Fibroblast of skin of right biceps (primary cell): ENCODE results near the gene TMEM63A.
"Not testable (repeated sequence)": the region's sequence is repeated elsewhere in the genome, so short reads cannot be mapped to it uniquely, and the experiment has no call there.

Experiments
- DNase-seq: peaks from one replicate; pipeline ENCODE4 v3.0.0-alpha.2; 2013

The TMEM63A gene

GRCh38 chr1:225816643-225817538 is 65.3 kb downstream of the TMEM63A start:
- peak; percentile 8 for DNase-seq

GRCh38 chr1:225815526-225816178 is 66.5 kb downstream of the TMEM63A start:
- DNase-seq = no peak

- DNase-seq = not testable (repeated sequence)
These were observed 67.1 kb downstream of the TMEM63A start for GRCh38 chr1:225815090-225815489.

GRCh38 chr1:225814381-225814780 is 67.8 kb downstream of the TMEM63A start:
- DNase-seq = no peak

- peak; percentile 22 for DNase-seq
These were observed 68.8 kb downstream of the TMEM63A start for GRCh38 chr1:225813214-225813964.

GRCh38 chr1:225812488-225813213 is 69.5 kb downstream of the TMEM63A start:
- DNase-seq = peak; percentile 3

GRCh38 chr1:225811622-225812487 is 70.3 kb downstream of the TMEM63A start:
- DNase-seq = peak; percentile 6

GRCh38 chr1:225810579-225811538 is 71.3 kb downstream of the TMEM63A start:
- not testable (repeated sequence) for DNase-seq

- DNase-seq = peak; percentile 86
These were observed 72.2 kb downstream of the TMEM63A start, which contains the start of gene EPHX1 for GRCh38 chr1:225809842-225810578. EPHX1 (plus strand) TSS chr1:225810124; CDS start chr1:225828730, 18,606 bp downstream.

- no peak for DNase-seq
These were observed 74.0 kb downstream of the TMEM63A start for GRCh38 chr1:225808136-225808535.

- not testable (repeated sequence) for DNase-seq
These were observed 75.4 kb downstream of the TMEM63A start for GRCh38 chr1:225806736-225807135.

- DNase-seq = no peak
These were observed 75.9 kb downstream of the TMEM63A start for GRCh38 chr1:225806249-225806648.

- not testable (repeated sequence) for DNase-seq
These were observed 81.0 kb downstream of the TMEM63A start for GRCh38 chr1:225801146-225801545.

GRCh38 chr1:225796097-225796496 is 86.1 kb downstream of the TMEM63A start:
- DNase-seq = not testable (repeated sequence)
